Measurements from ENCODE around the gene CLN3. TPM values are rescaled to one million over a fixed set of nuclear protein-coding genes. Genes with fewer than 3 reads are reported as not detected.

Gene CLN3
- total RNA-seq, 1 experiment from 2014 or later, result 60.9 TPM

GRCh38 chr16:28526201-28527099 is 34.6 kb upstream of the CLN3 start:
- CTCF ChIA-PET, result no interaction called here
- Histone ChIP-seq H3K36me3 (ENCODE audit: control insufficient read depth, insufficient read depth, low read length) (no peaks in the 10 kb centered on the region), H3K4me1 (ENCODE audit: control insufficient read depth, insufficient read depth, low read length) (no peaks in the 10 kb centered on the region), H3K27me3 (ENCODE audit: control insufficient read depth, insufficient read depth, low read length) (no peaks in the 10 kb centered on the region), H3K27ac (ENCODE audit: low read length) (no peak overlapping the region), H3K9me3 (ENCODE audit: control insufficient read depth, insufficient read depth, low read depth, low read length) (no peaks in the 10 kb centered on the region), H3K4me3 (ENCODE audit: low read depth in 2 of 2, low read length in 2 of 2) (no peak overlapping the region)
- POLR2A ChIA-PET, result no interaction called here
- in situ Hi-C loops (cut with HindIII; ENCODE audit: low pct_unique_long_range_greater_than_20kb, low sequenced_read_pairs) (no loop called here), intact Hi-C loops (cut with micrococcal nuclease; ENCODE audit: unreplicated experiment) (no loop called here)
- DNase-seq (ENCODE audit: low read depth, low spot score) (no peak), ATAC-seq (no peak)
- no peak for TF ChIP-seq CTCF (IDR thresholded peaks at IDR 0.05)
- TF ChIP-seq REST (IDR thresholded peaks at IDR 0.05; ENCODE audit: insufficient read depth in 1 of 2, low read depth in 2 of 2, low read length in 1 of 2), result no peak
- no TSS peak for BruUV-seq (replicated peaks)

- ATAC-seq, result no peak
- no peaks in the 10 kb centered on the region for H3K27me3 ChIP-seq (ENCODE audit: control insufficient read depth, insufficient read depth, low read length)
- no peaks in the 10 kb centered on the region for H3K4me1 ChIP-seq (ENCODE audit: control insufficient read depth, insufficient read depth, low read length)
- H3K27ac ChIP-seq (ENCODE audit: low read length), result no peak overlapping the region
- CTCF ChIA-PET, result interaction anchor here (0.7 kb wide), 1 partner anchor 28 kb away, joined by 3 read pairs; no protein-coding TSS in a partner anchor
- in situ Hi-C loops (cut with HindIII; ENCODE audit: low pct_unique_long_range_greater_than_20kb, low sequenced_read_pairs) (no loop called here), intact Hi-C loops (cut with micrococcal nuclease; ENCODE audit: unreplicated experiment) (no loop called here)
- H3K4me3 ChIP-seq (ENCODE audit: low read depth in 2 of 2, low read length in 2 of 2), result no peak overlapping the region
- no peaks in the 10 kb centered on the region for H3K36me3 ChIP-seq (ENCODE audit: control insufficient read depth, insufficient read depth, low read length)
- no TSS peak for BruUV-seq (replicated peaks)
- POLR2A ChIA-PET, result no interaction called here
- no peak for TF ChIP-seq TCF7L2 (IDR thresholded peaks at IDR 0.05; ENCODE audit: low read depth, low read length)
- no peak for TF ChIP-seq POLR2AphosphoS5 (IDR thresholded peaks at IDR 0.05; ENCODE audit: low read depth, low read length)
- TF ChIP-seq SIN3A (IDR thresholded peaks at IDR 0.05; ENCODE audit: borderline replicate concordance, insufficient read depth, low read depth, low read length), result no peak
- TF ChIP-seq REST (IDR thresholded peaks at IDR 0.05; ENCODE audit: insufficient read depth in 1 of 2, low read depth in 2 of 2, low read length in 1 of 2), result no peak
- H3K9me3 ChIP-seq (ENCODE audit: control insufficient read depth, insufficient read depth, low read depth, low read length), result no peaks in the 10 kb centered on the region
- no peak for DNase-seq (ENCODE audit: low read depth, low spot score)
Measured at GRCh38 chr16:28524681-28525171, 32.9 kb upstream of the CLN3 start.

Measured in Panc1 (cell line).